GM23338 (cell line): ENCODE measurements around the gene PDE4B. TPM values are rescaled to one million over a fixed set of nuclear protein-coding genes. Genes with fewer than 3 reads are reported as not detected.

Source experiments
- ATAC-seq: fragments of 200-7000 bp; cut with Tn5 transposase; 3 replicates; pipeline ENCODE4 v1.9.1; 2020
- DNase-seq: peaks from one replicate; pipeline ENCODE4 v3.0.0-alpha.2; 2015; ENCODE audit warnings: low spot score
- H2AFZ ChIP-seq: fragments of 200-600 bp; sonication (generic); 2 replicates; pipeline ENCODE4 v1.8.0; 2016; ENCODE audit warnings: antibody characterized with exemption, mild to moderate bottlenecking, moderate library complexity
- H3F3A ChIP-seq: fragments of 200-600 bp; sonication (generic); replicated peaks from 2 replicates; pipeline ENCODE4 v1.8.0; 2017; ENCODE audit warnings: antibody characterized with exemption, mixed run types, low read depth
- H3K27ac ChIP-seq: fragments of 200-600 bp; sonication (generic); 2 replicates; pipeline ENCODE4 v1.6.1; 2016; ENCODE audit warnings: low read depth
- H3K27me3 ChIP-seq: fragments of 200-600 bp; sonication (generic); 2 replicates; pipeline ENCODE4 v1.8.0; 2016; ENCODE audit warnings: mild to moderate bottlenecking, mixed run types, moderate library complexity; ENCODE audit not compliant: insufficient read depth
- H3K36me3 ChIP-seq: fragments of 200-600 bp; sonication (generic); 2 replicates; pipeline ENCODE4 v1.8.0; 2016; ENCODE audit warnings: mild to moderate bottlenecking; ENCODE audit not compliant: insufficient read depth
- H3K4me1 ChIP-seq: fragments of 200-600 bp; sonication (generic); 2 replicates; pipeline ENCODE4 v1.8.0; 2016; ENCODE audit warnings: mild to moderate bottlenecking, moderate library complexity; ENCODE audit not compliant: insufficient read depth
- H3K4me2 ChIP-seq: fragments of 200-600 bp; sonication (generic); 2 replicates; pipeline ENCODE4 v1.7.1; 2017; ENCODE audit warnings: mixed run types
- H3K4me3 ChIP-seq: fragments of 200-600 bp; sonication (generic); 2 replicates; pipeline ENCODE4 v1.6.1; 2016; ENCODE audit warnings: mixed run types
- H3K79me2 ChIP-seq: fragments of 200-600 bp; sonication (generic); replicated peaks from 2 replicates; pipeline ENCODE4 v1.8.0; 2017; ENCODE audit warnings: mild to moderate bottlenecking; ENCODE audit not compliant: insufficient read depth
- H3K9me2 ChIP-seq: fragments of 200-600 bp; sonication (generic); 2 replicates; pipeline ENCODE4 v1.8.0; 2017; ENCODE audit not compliant: insufficient read depth
- H4K20me1 ChIP-seq: fragments of 200-600 bp; sonication (generic); replicated peaks from 2 replicates; pipeline ENCODE4 v1.8.0; 2017; ENCODE audit warnings: mild to moderate bottlenecking; ENCODE audit not compliant: insufficient read depth
- H3K27ac Mint-ChIP-seq: 2 replicates; pipeline ENCODE4 v1.8.0; 2020; ENCODE audit warnings: inconsistent platforms, mild to moderate bottlenecking, moderate library complexity, mixed read lengths
- H3K27me3 Mint-ChIP-seq: 3 replicates; pipeline ENCODE4 v1.8.0; 2022; ENCODE audit warnings: low read depth, mild to moderate bottlenecking, moderate library complexity, mixed read lengths, inconsistent platforms; ENCODE audit not compliant: insufficient read depth, poor library complexity
- H3K36me3 Mint-ChIP-seq: 3 replicates; pipeline ENCODE4 v1.8.0; 2021; ENCODE audit warnings: low read depth, mild to moderate bottlenecking, inconsistent platforms, moderate library complexity, mixed read lengths
- H3K4me1 Mint-ChIP-seq: 3 replicates; pipeline ENCODE4 v1.8.0; 2020; ENCODE audit warnings: mild to moderate bottlenecking, inconsistent platforms, mixed read lengths
- H3K4me3 Mint-ChIP-seq: 3 replicates; pipeline ENCODE4 v1.8.0; 2021; ENCODE audit warnings: moderate library complexity, mild to moderate bottlenecking, inconsistent platforms, mixed read lengths
- H3K9me3 Mint-ChIP-seq: 3 replicates; pipeline ENCODE4 v1.8.0; 2020; ENCODE audit warnings: moderate library complexity, mild to moderate bottlenecking, inconsistent platforms, mixed read lengths
- EZH2 ChIP-seq: fragments of 200-600 bp; sonication (generic); IDR thresholded peaks from one replicate; pipeline ENCODE4 v1.8.0; 2017; ENCODE audit warnings: antibody characterized with exemption, mild to moderate bottlenecking, low read depth; ENCODE audit not compliant: unreplicated experiment
- NANOG ChIP-seq: IDR thresholded peaks from 2 replicates; pipeline ENCODE4 v1.6.1; 2016; ENCODE audit warnings: antibody characterized with exemption, borderline replicate concordance
- STAT1 ChIP-seq: IDR thresholded peaks from one replicate; pipeline ENCODE4 v1.6.1; 2016; ENCODE audit warnings: antibody characterized with exemption; ENCODE audit not compliant: unreplicated experiment
- ZNF331 ChIP-seq: fragments of 250-450 bp; sonication (Bioruptor Pico); IDR thresholded peaks from 2 replicates; pipeline ENCODE4 v1.5.0; 2020; ENCODE audit warnings: low read depth, mild to moderate bottlenecking, moderate library complexity
- polyA plus RNA-seq: library from polyadenylated mRNA; unstranded; fragments of >200 nt; fragmentation: Nextera tagmentation; extraction: Ambion mirVana; gene quantifications from 2 replicates; pipeline ENCODE4 v1.2.1, GENCODE V29; 2016
- total RNA-seq: library from RNA; depleted of rRNA; stranded (reverse); fragments of >200 nt; shearing (Covaris generic); gene quantifications from 2 replicates; pipeline ENCODE4 v1.2.3, GENCODE V29; 2014
- TF ChIP-seq, protein P1 (sequence below): fragments of 250-450 bp; sonication (Bioruptor Pico); IDR thresholded peaks from 2 replicates; pipeline ENCODE4 v1.5.0; 2020; ENCODE audit warnings: mild to moderate bottlenecking, moderate library complexity

PDE4B gene
- total and polyA plus RNA-seq, 2 experiments from 2014 or later: 14.0 to 25.6 TPM

- H3K27ac Mint-ChIP-seq: no peak overlapping the region
- no peak for DNase-seq
- H3K4me1 Mint-ChIP-seq: no peaks in the 10 kb centered on the region
- Histone ChIP-seq H4K20me1 (no peaks in the 10 kb centered on the region), H3K36me3 (no peaks in the 10 kb centered on the region), H3K79me2 (no peaks in the 10 kb centered on the region), H3F3A (no peaks in the 10 kb centered on the region), H3K4me3 (no peak overlapping the region), H3K4me2 (no peak overlapping the region), H3K4me1 (no peaks in the 10 kb centered on the region), H2AFZ (no peak overlapping the region), H3K27ac (no peak overlapping the region), H3K9me2 (no peaks in the 10 kb centered on the region), H3K27me3 (no peaks in the 10 kb centered on the region)
- no peaks in the 10 kb centered on the region for H3K27me3 Mint-ChIP-seq
- H3K4me3 Mint-ChIP-seq: no peak overlapping the region
- H3K36me3 Mint-ChIP-seq: no peaks in the 10 kb centered on the region
- no peaks in the 10 kb centered on the region for H3K9me3 Mint-ChIP-seq
- ATAC-seq: no peak
- TF ChIP-seq ZNF331: no peak
- TF ChIP-seq, protein P1, sequence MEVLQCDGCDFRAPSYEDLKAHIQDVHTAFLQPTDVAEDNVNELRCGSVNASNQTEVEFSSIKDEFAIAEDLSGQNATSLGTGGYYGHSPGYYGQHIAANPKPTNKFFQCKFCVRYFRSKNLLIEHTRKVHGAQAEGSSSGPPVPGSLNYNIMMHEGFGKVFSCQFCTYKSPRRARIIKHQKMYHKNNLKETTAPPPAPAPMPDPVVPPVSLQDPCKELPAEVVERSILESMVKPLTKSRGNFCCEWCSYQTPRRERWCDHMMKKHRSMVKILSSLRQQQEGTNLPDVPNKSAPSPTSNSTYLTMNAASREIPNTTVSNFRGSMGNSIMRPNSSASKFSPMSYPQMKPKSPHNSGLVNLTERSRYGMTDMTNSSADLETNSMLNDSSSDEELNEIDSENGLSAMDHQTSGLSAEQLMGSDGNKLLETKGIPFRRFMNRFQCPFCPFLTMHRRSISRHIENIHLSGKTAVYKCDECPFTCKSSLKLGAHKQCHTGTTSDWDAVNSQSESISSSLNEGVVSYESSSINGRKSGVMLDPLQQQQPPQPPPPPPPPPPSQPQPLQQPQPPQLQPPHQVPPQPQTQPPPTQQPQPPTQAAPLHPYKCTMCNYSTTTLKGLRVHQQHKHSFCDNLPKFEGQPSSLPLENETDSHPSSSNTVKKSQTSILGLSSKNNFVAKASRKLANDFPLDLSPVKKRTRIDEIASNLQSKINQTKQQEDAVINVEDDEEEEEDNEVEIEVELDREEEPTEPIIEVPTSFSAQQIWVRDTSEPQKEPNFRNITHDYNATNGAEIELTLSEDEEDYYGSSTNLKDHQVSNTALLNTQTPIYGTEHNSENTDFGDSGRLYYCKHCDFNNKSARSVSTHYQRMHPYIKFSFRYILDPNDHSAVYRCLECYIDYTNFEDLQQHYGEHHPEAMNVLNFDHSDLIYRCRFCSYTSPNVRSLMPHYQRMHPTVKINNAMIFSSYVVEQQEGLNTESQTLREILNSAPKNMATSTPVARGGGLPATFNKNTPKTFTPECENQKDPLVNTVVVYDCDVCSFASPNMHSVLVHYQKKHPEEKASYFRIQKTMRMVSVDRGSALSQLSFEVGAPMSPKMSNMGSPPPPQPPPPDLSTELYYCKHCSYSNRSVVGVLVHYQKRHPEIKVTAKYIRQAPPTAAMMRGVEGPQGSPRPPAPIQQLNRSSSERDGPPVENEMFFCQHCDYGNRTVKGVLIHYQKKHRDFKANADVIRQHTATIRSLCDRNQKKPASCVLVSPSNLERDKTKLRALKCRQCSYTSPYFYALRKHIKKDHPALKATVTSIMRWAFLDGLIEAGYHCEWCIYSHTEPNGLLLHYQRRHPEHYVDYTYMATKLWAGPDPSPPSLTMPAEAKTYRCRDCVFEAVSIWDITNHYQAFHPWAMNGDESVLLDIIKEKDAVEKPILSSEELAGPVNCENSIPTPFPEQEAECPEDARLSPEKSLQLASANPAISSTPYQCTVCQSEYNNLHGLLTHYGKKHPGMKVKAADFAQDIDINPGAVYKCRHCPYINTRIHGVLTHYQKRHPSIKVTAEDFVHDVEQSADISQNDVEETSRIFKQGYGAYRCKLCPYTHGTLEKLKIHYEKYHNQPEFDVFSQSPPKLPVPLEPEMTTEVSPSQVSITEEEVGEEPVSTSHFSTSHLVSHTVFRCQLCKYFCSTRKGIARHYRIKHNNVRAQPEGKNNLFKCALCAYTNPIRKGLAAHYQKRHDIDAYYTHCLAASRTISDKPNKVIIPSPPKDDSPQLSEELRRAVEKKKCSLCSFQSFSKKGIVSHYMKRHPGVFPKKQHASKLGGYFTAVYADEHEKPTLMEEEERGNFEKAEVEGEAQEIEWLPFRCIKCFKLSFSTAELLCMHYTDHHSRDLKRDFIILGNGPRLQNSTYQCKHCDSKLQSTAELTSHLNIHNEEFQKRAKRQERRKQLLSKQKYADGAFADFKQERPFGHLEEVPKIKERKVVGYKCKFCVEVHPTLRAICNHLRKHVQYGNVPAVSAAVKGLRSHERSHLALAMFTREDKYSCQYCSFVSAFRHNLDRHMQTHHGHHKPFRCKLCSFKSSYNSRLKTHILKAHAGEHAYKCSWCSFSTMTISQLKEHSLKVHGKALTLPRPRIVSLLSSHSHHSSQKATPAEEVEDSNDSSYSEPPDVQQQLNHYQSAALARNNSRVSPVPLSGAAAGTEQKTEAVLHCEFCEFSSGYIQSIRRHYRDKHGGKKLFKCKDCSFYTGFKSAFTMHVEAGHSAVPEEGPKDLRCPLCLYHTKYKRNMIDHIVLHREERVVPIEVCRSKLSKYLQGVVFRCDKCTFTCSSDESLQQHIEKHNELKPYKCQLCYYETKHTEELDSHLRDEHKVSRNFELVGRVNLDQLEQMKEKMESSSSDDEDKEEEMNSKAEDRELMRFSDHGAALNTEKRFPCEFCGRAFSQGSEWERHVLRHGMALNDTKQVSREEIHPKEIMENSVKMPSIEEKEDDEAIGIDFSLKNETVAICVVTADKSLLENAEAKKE (CRISPR knock-in tag): no peak
- TF ChIP-seq STAT1: no peak
Measured at GRCh38 chr1:65840683-65841082, 48.0 kb downstream of the PDE4B start.

DNA sequence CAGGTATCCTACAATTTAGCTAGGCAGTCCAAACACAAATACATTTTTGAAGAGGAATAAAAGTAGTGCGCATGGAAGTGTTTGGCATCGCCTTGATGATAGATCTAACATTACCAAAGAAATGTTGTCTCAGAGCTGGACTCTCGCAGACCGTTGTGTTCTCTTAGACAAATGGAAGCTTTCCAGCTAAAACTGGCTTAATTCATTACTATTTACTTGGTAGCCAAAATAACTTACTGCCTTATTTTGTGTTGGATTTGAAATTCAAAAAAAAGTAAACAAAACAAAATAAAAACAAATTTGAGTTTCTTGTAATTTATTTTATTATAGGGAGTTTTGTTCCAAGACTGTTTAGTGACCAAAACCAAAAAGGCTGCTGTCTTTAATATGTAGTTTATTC, 51.6 kb downstream of the PDE4B start:
- H3K4me3 ChIP-seq: no peak overlapping the region
- Mint-ChIP-seq H3K36me3 (no peaks in the 10 kb centered on the region), H3K9me3 (no peaks in the 10 kb centered on the region), H3K27me3 (no peaks in the 10 kb centered on the region), H3K4me1 (no peaks in the 10 kb centered on the region), H3K27ac (no peak overlapping the region), H3K4me3 (no peak overlapping the region)
- no peak overlapping the region for H2AFZ ChIP-seq
- H3K4me2 ChIP-seq: no peak overlapping the region
- H3K27me3 ChIP-seq: no peaks in the 10 kb centered on the region
- no peaks in the 10 kb centered on the region for H4K20me1 ChIP-seq
- DNase-seq (no peak), ATAC-seq (no peak)
- H3K4me1 ChIP-seq: no peaks in the 10 kb centered on the region
- H3K27ac ChIP-seq: no peak overlapping the region
- no peaks in the 10 kb centered on the region for H3K79me2 ChIP-seq
- no peaks in the 10 kb centered on the region for H3K9me2 ChIP-seq
- no peaks in the 10 kb centered on the region for H3K36me3 ChIP-seq
- H3F3A ChIP-seq: no peaks in the 10 kb centered on the region
- TF ChIP-seq ZNF331: no peak
- no peak for TF ChIP-seq EZH2
- TF ChIP-seq, protein P1 (CRISPR knock-in tag): no peak
- TF ChIP-seq NANOG: no peak
- no peak for TF ChIP-seq STAT1
